Mucosa of descending colon (tissue), 3 donors: ENCODE measurements around the gene C10orf90. TPM values are rescaled to one million over a fixed set of nuclear protein-coding genes. Genes with fewer than 3 reads are reported as not detected.

Experiments
- ATAC-seq: fragments of 200-7000 bp; cut with Tn5 transposase; one replicate; pipeline ENCODE4 v1.9.1; 2020; ENCODE audit warnings: mild to moderate bottlenecking, moderate library complexity
- DNase-seq, 3 donors: peaks; one replicate each; pipeline ENCODE4 v3.0.0-alpha.2; 2020
- H3K36me3 ChIP-seq: fragments of 200-600 bp; one replicate; pipeline ENCODE4 v1.8.0; 2021; ENCODE audit warnings: low read depth, mild to moderate bottlenecking
- H3K4me1 ChIP-seq: fragments of 200-600 bp; one replicate; pipeline ENCODE4 v1.8.0; 2021; ENCODE audit warnings: low read depth, mild to moderate bottlenecking
- H3K4me3 ChIP-seq: fragments of 200-600 bp; one replicate; pipeline ENCODE4 v1.8.0; 2021; ENCODE audit warnings: mild to moderate bottlenecking
- H3K9me3 ChIP-seq: fragments of 200-600 bp; one replicate; pipeline ENCODE4 v1.8.0; 2021; ENCODE audit warnings: mild to moderate bottlenecking
- CTCF ChIP-seq: fragments of 200-600 bp; IDR thresholded peaks from one replicate; pipeline ENCODE4 v1.8.0; 2022; ENCODE audit warnings: antibody characterized with exemption, mild to moderate bottlenecking
- intact Hi-C, 2 donors: fragments of 100-400 bp; cut with DNase I in 1 of 2; cut with micrococcal nuclease in 1 of 2; formaldehyde crosslinking; loops; one replicate each; pipeline versions ENCODE4 v1.11.0 to v1.11.1; 2022; cut with DNase I, micrococcal nuclease
- total RNA-seq, 3 donors: library from RNA; stranded (reverse); fragmentation: NEBNext Ultra II Directional in 2 of 3; extraction: Animal tissue kit (Norgen Biotek cat#: 25700) in 2 of 3; gene quantifications; one replicate each; pipeline versions ENCODE4 v1.2.1 to v1.2.4, GENCODE V29; 2021 to 2023
- donor health status: DM: no; HTN: no; CAD: no; lungs with moderate emphysema.
- donor health status: DM: no; HTN: no; CAD: no.
- donor health status: DM: no; HTN: yes; CAD: no.

The C10orf90 gene
- total RNA-seq, 3 donors from 2014 or later = 1.1 TPM; not detected in 2

GRCh38 chr10:126405239-126405775, 265.2 kb downstream of the C10orf90 start:
- no peaks in the 10 kb centered on the region for H3K9me3 ChIP-seq
- H3K4me3 ChIP-seq = no peak overlapping the region
- no peaks in the 10 kb centered on the region for H3K4me1 ChIP-seq
- TF ChIP-seq CTCF = no peak
- no peak for ATAC-seq
- no peaks in the 10 kb centered on the region for H3K36me3 ChIP-seq
- intact Hi-C loops = no loop called here
- DNase-seq = no peak

GRCh38 chr10:126402721-126403695, 267.5 kb downstream of the C10orf90 start:
- H3K4me1 ChIP-seq = no peaks in the 10 kb centered on the region
- no peak for ATAC-seq
- intact Hi-C loops = no loop called here

GRCh38 chr10:126400641-126401040, 269.9 kb downstream of the C10orf90 start:
- intact Hi-C loops = no loop called here
- DNase-seq (no peak), ATAC-seq (no peak)
- no peak for TF ChIP-seq CTCF
- Histone ChIP-seq H3K4me1 (no peaks in the 10 kb centered on the region), H3K36me3 (no peaks in the 10 kb centered on the region), H3K4me3 (no peak overlapping the region), H3K9me3 (no peaks in the 10 kb centered on the region)

More at GRCh38 chr10:126402721-126403695, 267.5 kb downstream of the C10orf90 start:
- Histone ChIP-seq H3K36me3 (no peaks in the 10 kb centered on the region), H3K9me3 (no peaks in the 10 kb centered on the region), H3K4me3 (no peak overlapping the region)
- DNase-seq = peak in 1 of 3 donors; percentile 6
- TF ChIP-seq CTCF = no peak

- no peak for DNase-seq
- intact Hi-C loops = no loop called here
- no peaks in the 10 kb centered on the region for H3K9me3 ChIP-seq
Observed at GRCh38 chr10:126398924-126399323, 271.6 kb downstream of the C10orf90 start.

GRCh38 chr10:126398383-126398743, 272.1 kb downstream of the C10orf90 start:
- intact Hi-C loops = no loop called here
- ATAC-seq (no peak), DNase-seq (no peak)
- TF ChIP-seq CTCF = no peak
- H3K36me3 ChIP-seq = no peaks in the 10 kb centered on the region
- no peaks in the 10 kb centered on the region for H3K4me1 ChIP-seq
- H3K4me3 ChIP-seq = no peak overlapping the region
- no peaks in the 10 kb centered on the region for H3K9me3 ChIP-seq

More at GRCh38 chr10:126398924-126399323, 271.6 kb downstream of the C10orf90 start:
- no peak for ATAC-seq
- H3K4me1 ChIP-seq = no peaks in the 10 kb centered on the region
- H3K4me3 ChIP-seq = no peak overlapping the region
- H3K36me3 ChIP-seq = no peaks in the 10 kb centered on the region
- no peak for TF ChIP-seq CTCF
